ENCODE measurements around the gene LY9.

The LY9 gene

DNA sequence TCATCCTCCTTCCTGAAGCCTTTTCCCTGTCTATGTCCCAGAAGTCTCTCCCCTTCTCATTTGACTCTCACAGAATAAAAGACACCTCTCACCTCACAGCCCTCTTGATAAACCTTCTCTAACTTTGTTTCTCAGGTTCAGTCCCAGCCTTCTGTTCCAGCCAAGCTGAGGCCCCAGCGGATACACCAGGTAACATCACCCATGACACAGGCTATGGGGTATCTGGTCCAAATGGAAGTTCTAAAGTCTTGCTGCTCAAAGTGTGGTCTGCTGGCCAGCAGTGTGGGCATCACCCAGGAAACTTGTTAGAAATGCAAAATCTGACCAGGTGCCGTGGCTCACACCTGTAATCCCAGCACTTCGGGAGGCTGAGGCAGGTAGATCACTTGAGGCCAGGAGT lies 23.2 kb downstream of the LY9 start:
- H3K4me3 ChIP-seq (ENCODE audit: low read depth, low read length), result no peak overlapping the region
- TF ChIP-seq, protein P1, sequence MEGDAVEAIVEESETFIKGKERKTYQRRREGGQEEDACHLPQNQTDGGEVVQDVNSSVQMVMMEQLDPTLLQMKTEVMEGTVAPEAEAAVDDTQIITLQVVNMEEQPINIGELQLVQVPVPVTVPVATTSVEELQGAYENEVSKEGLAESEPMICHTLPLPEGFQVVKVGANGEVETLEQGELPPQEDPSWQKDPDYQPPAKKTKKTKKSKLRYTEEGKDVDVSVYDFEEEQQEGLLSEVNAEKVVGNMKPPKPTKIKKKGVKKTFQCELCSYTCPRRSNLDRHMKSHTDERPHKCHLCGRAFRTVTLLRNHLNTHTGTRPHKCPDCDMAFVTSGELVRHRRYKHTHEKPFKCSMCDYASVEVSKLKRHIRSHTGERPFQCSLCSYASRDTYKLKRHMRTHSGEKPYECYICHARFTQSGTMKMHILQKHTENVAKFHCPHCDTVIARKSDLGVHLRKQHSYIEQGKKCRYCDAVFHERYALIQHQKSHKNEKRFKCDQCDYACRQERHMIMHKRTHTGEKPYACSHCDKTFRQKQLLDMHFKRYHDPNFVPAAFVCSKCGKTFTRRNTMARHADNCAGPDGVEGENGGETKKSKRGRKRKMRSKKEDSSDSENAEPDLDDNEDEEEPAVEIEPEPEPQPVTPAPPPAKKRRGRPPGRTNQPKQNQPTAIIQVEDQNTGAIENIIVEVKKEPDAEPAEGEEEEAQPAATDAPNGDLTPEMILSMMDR (IDR thresholded peaks at IDR 0.05; ENCODE audit: low read depth, low read length), result no peak
- TF ChIP-seq MYC (IDR thresholded peaks at IDR 0.05; ENCODE audit: low read depth, low read length), result no peak
- TF ChIP-seq POLR2A (IDR thresholded peaks at IDR 0.05; ENCODE audit: extremely low read depth, insufficient read length), result no peak
- no peak for TF ChIP-seq MAX (IDR thresholded peaks at IDR 0.05; ENCODE audit: low read depth, low read length)
- DNase-seq (ENCODE audit: low read depth), result no peak

DNA sequence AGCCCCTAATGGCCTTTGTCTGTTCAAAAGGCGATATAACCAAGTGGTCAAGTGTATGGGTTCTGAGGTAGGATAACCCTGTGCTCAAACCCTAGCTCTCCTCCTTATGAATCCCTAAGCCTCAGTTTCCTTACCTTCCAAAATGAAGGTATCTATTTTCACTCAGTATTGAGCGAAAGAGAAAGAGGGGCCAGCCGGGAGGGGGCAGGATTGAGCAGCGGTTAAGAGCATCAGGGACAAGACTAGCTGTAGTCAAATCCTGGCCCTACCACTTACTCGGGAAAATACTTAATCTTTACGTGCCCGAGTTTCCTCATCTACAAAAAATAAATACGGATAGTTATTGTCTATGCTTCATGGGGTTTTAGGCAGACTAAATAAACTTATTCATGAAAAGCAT lies 25.7 kb downstream of the LY9 start:
- no peak overlapping the region for H3K4me3 ChIP-seq (ENCODE audit: low read depth, low read length)
- TF ChIP-seq, protein P1 (IDR thresholded peaks at IDR 0.05; ENCODE audit: low read depth, low read length), result peak; percentile 44
- no peak for TF ChIP-seq MYC (IDR thresholded peaks at IDR 0.05; ENCODE audit: low read depth, low read length)
- peak; percentile 16 for DNase-seq (ENCODE audit: low read depth)

- TF ChIP-seq, protein P1 (IDR thresholded peaks at IDR 0.05; ENCODE audit: low read depth, low read length), result no peak
- TF ChIP-seq MYC (IDR thresholded peaks at IDR 0.05; ENCODE audit: low read depth, low read length) (no peak), MAX (IDR thresholded peaks at IDR 0.05; ENCODE audit: low read depth, low read length) (no peak), POLR2A (IDR thresholded peaks at IDR 0.05; ENCODE audit: extremely low read depth, insufficient read length) (no peak)
- no peak for DNase-seq (ENCODE audit: low read depth)
These were observed 27.3 kb downstream of the LY9 start for GRCh38 chr1:160823296-160823695.

GRCh38 chr1:160826546-160826945 lies 30.6 kb downstream of the LY9 start:
- no peak for TF ChIP-seq POLR2A (IDR thresholded peaks at IDR 0.05; ENCODE audit: extremely low read depth, insufficient read length)
- TF ChIP-seq MYC (IDR thresholded peaks at IDR 0.05; ENCODE audit: low read depth, low read length), result no peak
- no peak for TF ChIP-seq MAX (IDR thresholded peaks at IDR 0.05; ENCODE audit: low read depth, low read length)
- DNase-seq (ENCODE audit: low read depth), result no peak
- no peak overlapping the region for H3K4me3 ChIP-seq (ENCODE audit: low read depth, low read length)

More at GRCh38 chr1:160823296-160823695, 27.3 kb downstream of the LY9 start:
- no peak overlapping the region for H3K4me3 ChIP-seq (ENCODE audit: low read depth, low read length)

GRCh38 chr1:160827418-160827817 lies 31.4 kb downstream of the LY9 start:
- TF ChIP-seq MAX (IDR thresholded peaks at IDR 0.05; ENCODE audit: low read depth, low read length), result no peak
- TF ChIP-seq, protein P1 (IDR thresholded peaks at IDR 0.05; ENCODE audit: low read depth, low read length), result no peak
- TF ChIP-seq POLR2A (IDR thresholded peaks at IDR 0.05; ENCODE audit: extremely low read depth, insufficient read length), result no peak
- no peak for TF ChIP-seq MYC (IDR thresholded peaks at IDR 0.05; ENCODE audit: low read depth, low read length)
- H3K4me3 ChIP-seq (ENCODE audit: low read depth, low read length), result no peak overlapping the region
- peak; percentile 39 for DNase-seq (ENCODE audit: low read depth)

DNA sequence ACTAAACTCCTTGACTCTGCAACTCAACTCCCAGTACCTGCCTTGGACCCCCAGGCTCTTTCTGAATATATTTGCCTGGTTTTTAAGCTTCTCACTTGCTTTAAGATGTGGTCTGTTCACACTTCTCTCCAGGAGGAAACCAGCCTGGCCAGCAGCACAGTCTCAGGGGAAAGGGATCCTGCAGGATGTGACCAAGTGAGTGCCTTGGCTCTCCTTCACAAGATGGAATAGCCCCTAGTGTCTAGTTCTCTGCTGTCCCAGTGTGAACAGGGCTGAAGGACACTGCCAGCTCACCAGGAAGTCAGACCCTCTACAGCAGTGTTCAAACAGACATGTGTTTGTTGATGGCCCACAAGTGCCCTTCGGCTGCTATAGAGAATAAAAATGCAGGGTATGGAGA lies 33.8 kb downstream of the LY9 start:
- no peak overlapping the region for H3K4me3 ChIP-seq (ENCODE audit: low read depth, low read length)
- TF ChIP-seq, protein P1 (IDR thresholded peaks at IDR 0.05; ENCODE audit: low read depth, low read length), result no peak
- TF ChIP-seq POLR2A (IDR thresholded peaks at IDR 0.05; ENCODE audit: extremely low read depth, insufficient read length) (no peak), MAX (IDR thresholded peaks at IDR 0.05; ENCODE audit: low read depth, low read length) (no peak), MYC (IDR thresholded peaks at IDR 0.05; ENCODE audit: low read depth, low read length) (no peak)
- DNase-seq (ENCODE audit: low read depth), result no peak

Measured in NB4 (cell line).